DOHH2 (cell line): Measurements from ENCODE around the gene SNX3.

Source experiments
- CTCF ChIP-seq: fragments of 200-600 bp; sonication (generic); IDR thresholded peaks from one replicate; pipeline ENCODE4 v1.5.1; 2014; ENCODE audit warnings: antibody characterized with exemption, mild to moderate bottlenecking, low read depth, low read length; ENCODE audit not compliant: poor library complexity, severe bottlenecking
- EZH2phosphoT487 ChIP-seq: fragments of 200-600 bp; sonication (generic); IDR thresholded peaks from 2 replicates; pipeline ENCODE4 v1.6.1; 2017; ENCODE audit warnings: borderline replicate concordance, mild to moderate bottlenecking, antibody characterized with exemption, low read length, moderate library complexity, mixed read lengths

DNA sequence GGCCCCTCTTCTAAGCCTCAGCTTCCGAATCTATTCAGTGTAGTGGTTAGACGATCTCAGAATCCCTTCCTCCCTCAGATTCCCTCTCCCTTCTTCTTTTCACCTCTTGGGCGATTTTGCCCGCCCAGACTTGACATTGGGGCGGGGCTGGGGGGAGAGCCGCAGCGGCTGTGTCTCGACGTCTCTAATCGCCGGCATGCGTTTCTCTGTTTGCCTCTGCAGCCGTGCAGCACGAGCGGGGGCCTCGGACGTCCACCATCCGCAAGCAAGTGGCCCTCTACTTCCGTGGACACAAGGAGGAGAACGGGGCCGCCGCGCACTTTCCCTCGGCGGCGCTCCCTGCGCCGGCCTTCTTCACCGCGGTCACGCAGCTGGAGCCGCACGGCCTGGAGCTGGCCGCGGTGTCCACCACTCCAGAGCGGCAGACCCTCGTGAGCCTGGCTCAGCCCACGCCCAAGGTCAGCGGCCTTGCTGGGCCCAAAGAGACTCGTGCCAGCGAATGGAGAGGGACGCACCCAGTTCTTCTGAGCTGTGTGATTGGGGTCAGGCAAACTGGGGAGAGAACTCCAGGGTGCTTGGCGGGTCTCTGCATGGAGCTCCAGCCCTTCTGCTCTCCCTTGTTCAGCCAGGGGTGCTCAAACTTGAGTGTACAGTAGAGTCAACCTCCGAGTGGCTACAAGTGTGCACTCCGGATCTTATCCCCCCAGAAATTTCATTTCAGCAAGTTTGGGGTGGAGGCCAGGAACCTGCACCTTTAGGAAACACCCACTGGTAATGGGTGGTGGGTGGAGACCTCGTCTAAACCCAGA lies 84.4 kb downstream of the SNX3 start:
- TF ChIP-seq CTCF (no peak), EZH2phosphoT487 (no peak)
